Ovary (tissue), 3 donors: ENCODE data around the gene TGM5.
"Not testable (repeated sequence)": the region's sequence is repeated elsewhere in the genome, so short reads cannot be mapped to it uniquely, and the experiment has no call there.

Source experiments
- POLR2A ChIP-seq: fragments of 450-650 bp; IDR thresholded peaks from one replicate; pipeline ENCODE4 v1.6.1; 2017; ENCODE audit warnings: antibody characterized with exemption, mild to moderate bottlenecking, moderate library complexity
- TF ChIP-seq, protein P1 (sequence below), 3 donors: fragments of 450-650 bp in 2 of 3; fragments of 200-600 bp in 1 of 3; IDR thresholded peaks; one replicate each; pipeline versions ENCODE4 v1.5.1 to v1.8.0; 2016 to 2022; ENCODE audit warnings: antibody characterized with exemption in 3 of 3, mild to moderate bottlenecking in 1 of 3
- donor health status: DM: no; HTN: no; CAD: no.

DNA sequence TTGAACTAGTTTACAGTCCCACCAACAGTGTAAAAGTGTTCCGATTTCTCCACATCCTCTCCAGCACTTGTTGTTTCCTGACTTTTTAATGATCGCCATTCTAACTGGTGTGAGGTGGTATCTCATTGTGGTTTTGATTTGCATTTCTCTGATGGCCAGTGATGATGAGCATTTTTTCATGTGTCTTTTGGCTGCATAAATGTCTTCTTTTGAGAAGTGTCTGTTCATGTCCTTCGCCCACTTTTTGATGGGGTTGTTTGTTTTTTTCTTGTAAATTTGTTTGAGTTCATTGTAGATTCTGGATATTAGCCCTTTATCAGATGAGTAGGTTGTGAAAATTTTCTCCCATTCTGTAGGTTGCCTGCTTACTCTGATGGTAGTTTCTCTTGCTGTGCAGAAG, 22.9 kb upstream of the TGM5 start:
- TF ChIP-seq, protein P1, sequence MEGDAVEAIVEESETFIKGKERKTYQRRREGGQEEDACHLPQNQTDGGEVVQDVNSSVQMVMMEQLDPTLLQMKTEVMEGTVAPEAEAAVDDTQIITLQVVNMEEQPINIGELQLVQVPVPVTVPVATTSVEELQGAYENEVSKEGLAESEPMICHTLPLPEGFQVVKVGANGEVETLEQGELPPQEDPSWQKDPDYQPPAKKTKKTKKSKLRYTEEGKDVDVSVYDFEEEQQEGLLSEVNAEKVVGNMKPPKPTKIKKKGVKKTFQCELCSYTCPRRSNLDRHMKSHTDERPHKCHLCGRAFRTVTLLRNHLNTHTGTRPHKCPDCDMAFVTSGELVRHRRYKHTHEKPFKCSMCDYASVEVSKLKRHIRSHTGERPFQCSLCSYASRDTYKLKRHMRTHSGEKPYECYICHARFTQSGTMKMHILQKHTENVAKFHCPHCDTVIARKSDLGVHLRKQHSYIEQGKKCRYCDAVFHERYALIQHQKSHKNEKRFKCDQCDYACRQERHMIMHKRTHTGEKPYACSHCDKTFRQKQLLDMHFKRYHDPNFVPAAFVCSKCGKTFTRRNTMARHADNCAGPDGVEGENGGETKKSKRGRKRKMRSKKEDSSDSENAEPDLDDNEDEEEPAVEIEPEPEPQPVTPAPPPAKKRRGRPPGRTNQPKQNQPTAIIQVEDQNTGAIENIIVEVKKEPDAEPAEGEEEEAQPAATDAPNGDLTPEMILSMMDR (IDR thresholded peaks at IDR 0.05): not testable (repeated sequence)
- not testable (repeated sequence) for TF ChIP-seq POLR2A
